Erythroblast (primary cell): ENCODE results near the gene LEFTY2.
"Not testable (repeated sequence)": the region's sequence is repeated elsewhere in the genome, so short reads cannot be mapped to it uniquely, and the experiment has no call there.

ENCODE experiments used
- GATA1 ChIP-seq: IDR thresholded peaks from 2 replicates; pipeline ENCODE4 v1.6.1; 2011; ENCODE audit warnings: low read depth, mild to moderate bottlenecking, control low read depth, low read length, moderate library complexity
- POLR2A ChIP-seq: IDR thresholded peaks from 2 replicates; pipeline ENCODE4 v1.6.1; 2011; ENCODE audit warnings: mild to moderate bottlenecking, low read length

- not testable (repeated sequence) for TF ChIP-seq POLR2A, GATA1
Measured at GRCh38 chr1:225975146-225975545, 34.1 kb upstream of the LEFTY2 start.
